HEK293T (cell line): ENCODE results near the gene PIN1.

Source experiments
- ARNT ChIP-seq: fragments of 450-650 bp; IDR thresholded peaks from 2 replicates; pipeline ENCODE4 v1.6.1; 2017; ENCODE audit warnings: mild to moderate bottlenecking
- BHLHE40 ChIP-seq: fragments of 450-650 bp; IDR thresholded peaks from 2 replicates; pipeline ENCODE4 v1.6.1; 2016; ENCODE audit warnings: mild to moderate bottlenecking, moderate library complexity, borderline replicate concordance
- CTBP1 ChIP-seq: fragments of 450-650 bp; IDR thresholded peaks from 2 replicates; pipeline ENCODE4 v1.6.1; 2016; ENCODE audit warnings: borderline replicate concordance
- FOXA1 ChIP-seq: fragments of 450-650 bp; IDR thresholded peaks from 2 replicates; pipeline ENCODE4 v1.6.1; 2016; ENCODE audit warnings: mild to moderate bottlenecking
- FOXK2 ChIP-seq: fragments of 450-650 bp; IDR thresholded peaks from 2 replicates; pipeline ENCODE4 v1.6.1; 2016; ENCODE audit warnings: mild to moderate bottlenecking
- FOXM1 ChIP-seq: fragments of 450-650 bp; IDR thresholded peaks from 2 replicates; pipeline ENCODE4 v1.6.1; 2017; ENCODE audit warnings: mild to moderate bottlenecking, borderline replicate concordance
- HDGF ChIP-seq: fragments of 450-650 bp; IDR thresholded peaks from 2 replicates; pipeline ENCODE4 v1.6.1; 2017; ENCODE audit warnings: antibody characterized with exemption, borderline replicate concordance
- L3MBTL2 ChIP-seq: fragments of 450-650 bp; conservative IDR thresholded peaks from 2 replicates; pipeline ENCODE4 v1.6.1; 2016; ENCODE audit warnings: mild to moderate bottlenecking
- SP1 ChIP-seq: fragments of 450-650 bp; IDR thresholded peaks from 2 replicates; pipeline ENCODE4 v1.6.1; 2017
- SUZ12 ChIP-seq: fragments of 450-650 bp; IDR thresholded peaks from 2 replicates; pipeline ENCODE4 v1.6.1; 2016; ENCODE audit warnings: mild to moderate bottlenecking
- TARDBP ChIP-seq: fragments of 450-650 bp; IDR thresholded peaks from 2 replicates; pipeline ENCODE4 v1.6.1; 2016
- ZNF384 ChIP-seq: fragments of 450-650 bp; IDR thresholded peaks from 2 replicates; pipeline ENCODE4 v1.6.1; 2016
- TF ChIP-seq, protein P1 (sequence below): fragments of 450-650 bp; IDR thresholded peaks from 2 replicates; pipeline ENCODE4 v1.6.1; 2016

DNA sequence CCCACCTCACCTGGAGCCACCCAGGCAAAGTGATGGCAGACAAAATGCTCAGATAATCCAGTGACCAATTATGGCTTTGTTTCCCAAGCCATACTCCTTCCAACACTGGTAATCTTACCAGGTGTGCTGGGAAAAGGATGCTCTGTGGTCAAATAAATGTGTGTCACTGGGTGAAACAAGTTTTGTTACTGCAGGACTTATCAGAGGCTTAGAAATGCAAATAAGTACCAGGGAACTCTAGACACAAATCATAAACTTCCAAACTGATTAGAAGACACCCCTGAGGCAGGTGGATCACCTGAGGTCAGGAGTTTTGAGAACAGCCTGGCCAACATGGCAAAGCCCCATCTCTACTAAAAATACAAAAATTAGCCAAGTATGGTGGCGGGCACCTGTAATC, 26.4 kb downstream of the PIN1 start:
- TF ChIP-seq, protein P1, sequence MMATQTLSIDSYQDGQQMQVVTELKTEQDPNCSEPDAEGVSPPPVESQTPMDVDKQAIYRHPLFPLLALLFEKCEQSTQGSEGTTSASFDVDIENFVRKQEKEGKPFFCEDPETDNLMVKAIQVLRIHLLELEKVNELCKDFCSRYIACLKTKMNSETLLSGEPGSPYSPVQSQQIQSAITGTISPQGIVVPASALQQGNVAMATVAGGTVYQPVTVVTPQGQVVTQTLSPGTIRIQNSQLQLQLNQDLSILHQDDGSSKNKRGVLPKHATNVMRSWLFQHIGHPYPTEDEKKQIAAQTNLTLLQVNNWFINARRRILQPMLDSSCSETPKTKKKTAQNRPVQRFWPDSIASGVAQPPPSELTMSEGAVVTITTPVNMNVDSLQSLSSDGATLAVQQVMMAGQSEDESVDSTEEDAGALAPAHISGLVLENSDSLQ = no peak
- no peak for TF ChIP-seq CTBP1
- no peak for TF ChIP-seq BHLHE40
- TF ChIP-seq SP1 = no peak
- no peak for TF ChIP-seq L3MBTL2
- TF ChIP-seq SUZ12 = no peak
- TF ChIP-seq ZNF384 = no peak
- TF ChIP-seq TARDBP = no peak
- TF ChIP-seq FOXM1 = no peak
- TF ChIP-seq FOXK2 = no peak
- no peak for TF ChIP-seq FOXA1
- no peak for TF ChIP-seq HDGF
- no peak for TF ChIP-seq ARNT
